Endothelial cell of umbilical vein (primary cell): ENCODE measurements around the gene GPBAR1. TPM values are rescaled to one million over a fixed set of nuclear protein-coding genes. Genes with fewer than 3 reads are reported as not detected.

Experiments used
- BruUV-seq: library from RNA; stranded (reverse); fragments of 400-500 nt; replicated peaks from 2 replicates; lab custom pipeline; 2021; lab: Mats Ljungman, UMichigan
- CTCF ChIA-PET: fragments of 300-600, 350-600 bp; sonication (Branson Sonifier 250); formaldehyde crosslinking; loops from one replicate; lab custom pipeline; 2021; ENCODE audit warnings: antibody characterized with exemption, inconsistent platforms; lab: Charles Lee
- POLR2A ChIA-PET: fragments of 300-600, 350-600 bp; sonication (Branson Sonifier 250); formaldehyde crosslinking; loops from one replicate; lab custom pipeline; 2021; ENCODE audit warnings: antibody characterized with exemption, inconsistent platforms; lab: Charles Lee
- DNase-seq: peaks from one replicate; pipeline ENCODE4 v3.0.0-alpha.2; 2011; ENCODE audit warnings: low read depth, low spot score
- FAIRE-seq: peaks from 2 replicates; lab custom pipeline; 2011; peaks lifted over from hg19 to GRCh38; lab: Jason Lieb, UNC
- H2AFZ ChIP-seq: 2 replicates; pipeline ENCODE4 v1.6.0; 2012; ENCODE audit warnings: low read depth, low read length, control low read depth, inconsistent platforms
- H3K27ac ChIP-seq: 2 replicates; pipeline ENCODE4 v1.5.1; 2011; ENCODE audit warnings: low read depth, mild to moderate bottlenecking, control low read depth, low read length, moderate library complexity; ENCODE audit not compliant: insufficient read depth
- H3K27me3 ChIP-seq, 2 experiments: 2 replicates each; pipeline versions ENCODE4 v1.6.0 to v1.6.1; 2011; ENCODE audit warnings: low read length in 2 of 2, mixed read lengths in 1 of 2; ENCODE audit not compliant: control insufficient read depth in 2 of 2, insufficient read depth in 2 of 2
- H3K36me3 ChIP-seq, 2 experiments: 2 replicates in 1 of 2; 3 replicates in 1 of 2; pipeline ENCODE4 v1.5.1; 2011; ENCODE audit warnings: low read length in 2 of 2, mild to moderate bottlenecking in 1 of 2, moderate library complexity in 1 of 2; ENCODE audit not compliant: control insufficient read depth in 2 of 2, insufficient read depth in 2 of 2; ENCODE audit errors: extremely low read depth in 1 of 2
- H3K4me1 ChIP-seq: 3 replicates; pipeline ENCODE4 v1.5.1; 2011; ENCODE audit warnings: mild to moderate bottlenecking, low read length; ENCODE audit not compliant: control insufficient read depth, insufficient read depth; ENCODE audit errors: extremely low read depth
- H3K4me2 ChIP-seq: 2 replicates; pipeline ENCODE4 v1.6.1; 2011; ENCODE audit warnings: low read length, control low read depth, mixed read lengths; ENCODE audit not compliant: insufficient read depth
- H3K4me3 ChIP-seq, 3 experiments: fragments of 200-600 bp in 1 of 3; sonication (generic), shearing (Covaris generic) in 1 of 3; replicated peaks in 1 of 3; 2 replicates each; pipeline ENCODE4 v1.5.1; 2011 to 2016; ENCODE audit warnings: control low read depth in 3 of 3, low read length in 3 of 3, mild to moderate bottlenecking in 2 of 3, inconsistent platforms in 1 of 3, low read depth in 1 of 3, moderate library complexity in 1 of 3; ENCODE audit not compliant: insufficient read depth in 1 of 3
- H3K79me2 ChIP-seq: 2 replicates; pipeline ENCODE4 v1.6.0; 2012; ENCODE audit warnings: low read length, inconsistent platforms; ENCODE audit not compliant: control insufficient read depth, insufficient read depth
- H3K9ac ChIP-seq: replicated peaks from 2 replicates; pipeline ENCODE3; 2011; ENCODE audit warnings: low read length, control low read depth; ENCODE audit not compliant: insufficient read depth; ENCODE audit errors: extremely low read depth
- H3K9me1 ChIP-seq: replicated peaks from 3 replicates; pipeline ENCODE4 v1.6.0; 2011; ENCODE audit warnings: mild to moderate bottlenecking, low read length; ENCODE audit not compliant: control insufficient read depth, insufficient read depth; ENCODE audit errors: extremely low read depth
- H3K9me3 ChIP-seq: replicated peaks from 2 replicates; pipeline ENCODE4 v1.5.1; 2012; ENCODE audit warnings: low read length, inconsistent platforms; ENCODE audit not compliant: control insufficient read depth, insufficient read depth
- H4K20me1 ChIP-seq: replicated peaks from 2 replicates; pipeline ENCODE3; 2011; ENCODE audit warnings: mild to moderate bottlenecking, low read length; ENCODE audit not compliant: control insufficient read depth, insufficient read depth; ENCODE audit errors: extremely low read depth
- CTCF ChIP-seq, 2 donors: IDR thresholded peaks; 1 replicate in 1 of 2; 2 replicates in 1 of 2; pipeline ENCODE4 v1.5.1; 2011; ENCODE audit warnings: low read length in 2 of 2, mild to moderate bottlenecking in 2 of 2, moderate library complexity in 2 of 2, control low read depth in 1 of 2, inconsistent platforms in 1 of 2, low read depth in 1 of 2; ENCODE audit not compliant: insufficient read depth in 1 of 2; ENCODE audit errors: extremely low read depth in 1 of 2
- EZH2 ChIP-seq: IDR thresholded peaks from 2 replicates; pipeline ENCODE4 v1.6.1; 2012; ENCODE audit warnings: borderline replicate concordance, low read depth, mild to moderate bottlenecking, moderate library complexity, low read length, inconsistent platforms; ENCODE audit not compliant: severe bottlenecking
- FOS ChIP-seq: IDR thresholded peaks from 2 replicates; pipeline ENCODE4 v1.6.1; 2011; ENCODE audit warnings: mild to moderate bottlenecking, low read length, moderate library complexity, borderline replicate concordance; ENCODE audit not compliant: insufficient read depth
- GATA2 ChIP-seq: IDR thresholded peaks from 2 replicates; pipeline ENCODE4 v1.7.0; 2011; ENCODE audit warnings: low read depth, mild to moderate bottlenecking, moderate library complexity, mixed read lengths, low read length; ENCODE audit not compliant: insufficient read length, insufficient read depth
- JUN ChIP-seq: IDR thresholded peaks from 2 replicates; pipeline ENCODE4 v1.6.1; 2011; ENCODE audit warnings: borderline replicate concordance, low read depth; ENCODE audit not compliant: insufficient read length, insufficient read depth
- MAX ChIP-seq: IDR thresholded peaks from 2 replicates; pipeline ENCODE4 v1.6.1; 2011; ENCODE audit not compliant: insufficient read depth, insufficient read length
- MYC ChIP-seq: IDR thresholded peaks from one replicate; pipeline ENCODE4 v1.6.1; 2011; ENCODE audit warnings: mild to moderate bottlenecking, low read depth, low read length
- POLR2A ChIP-seq: IDR thresholded peaks from 2 replicates; pipeline ENCODE4 v1.6.1; 2012; ENCODE audit warnings: low read depth, mild to moderate bottlenecking, control low read depth, low read length
- POLR2AphosphoS5 ChIP-seq: IDR thresholded peaks from 2 replicates; pipeline ENCODE4 v1.6.1; 2012; ENCODE audit warnings: low read depth, mild to moderate bottlenecking, control low read depth, low read length, moderate library complexity; ENCODE audit not compliant: insufficient read depth
- dilution Hi-C: fragments of 300-500 bp; cut with MboI; formaldehyde crosslinking; loops from one replicate; pipeline ENCODE4 v1.15.0; 2019; ENCODE audit warnings: low sequenced_read_pairs; ENCODE audit not compliant: extremely low pct_ligation_motif_present
- intact Hi-C: fragments of 100-400 bp; cut with micrococcal nuclease; formaldehyde crosslinking; loops from one replicate; pipeline ENCODE4 v1.10.0; 2022
- polyA plus RNA-seq, 4 experiments: library from polyadenylated mRNA; depleted of rRNA in 3 of 4; stranded (reverse) in 3 of 4; unstranded in 1 of 4; fragments of >200 nt; gene quantifications; 2 replicates each; pipeline versions ENCODE4 v1.2.1 to v1.2.3, GENCODE V29; 2011 to 2012; ENCODE audit warnings: missing spikeins in 1 of 4
- total RNA-seq: library from RNA; stranded (reverse); gene quantifications from 2 replicates; pipeline ENCODE4 v1.2.3, GENCODE V29; 2021

GPBAR1 gene
- total and polyA plus RNA-seq, 2 donors (not counting 3 experiments of a cell fraction or from before 2014, with no cell fraction given), result 0.14 to 0.75 TPM

- intact Hi-C loops, result no loop called here
- Histone ChIP-seq H3K9me3 (no peaks in the 10 kb centered on the region), H3K9me1 (no peaks in the 10 kb centered on the region), H3K4me1 (no peaks in the 10 kb centered on the region), H3K36me3 (no peaks in the 10 kb centered on the region), H2AFZ (no peak overlapping the region), H3K27ac (no peak overlapping the region), H3K27me3 (no peaks in the 10 kb centered on the region), H4K20me1 (no peaks in the 10 kb centered on the region), H3K4me2 (no peak overlapping the region), H3K9ac (no peak overlapping the region), H3K4me3 (no peak overlapping the region), H3K79me2 (no peaks in the 10 kb centered on the region)
- dilution Hi-C loops, result no loop called here
- TF ChIP-seq FOS (no peak), JUN (no peak), GATA2 (no peak), MYC (no peak), EZH2 (no peak)
- BruUV-seq, result no TSS peak
- CTCF ChIA-PET, result interaction anchor here (1.2 to 3.8 kb wide), 3 partner anchors 15 to 49 kb away, joined by 3 to 15 read pairs (median 13); partner anchors contain the start of gene CATIP
- no peak for DNase-seq
- POLR2A ChIA-PET, result interaction anchor here (1.6 kb wide), 1 partner anchor 15 kb away, joined by 4 read pairs; no protein-coding TSS in a partner anchor
- no peak for FAIRE-seq
Observed at GRCh38 chr2:218307415-218308090, 46.7 kb downstream of the GPBAR1 start.

- Histone ChIP-seq H3K4me3 (no peak overlapping the region), H3K27ac (no peak overlapping the region), H4K20me1 (no peaks in the 10 kb centered on the region), H3K27me3 (no peaks in the 10 kb centered on the region), H2AFZ (no peak overlapping the region), H3K79me2 (no peaks in the 10 kb centered on the region), H3K36me3 (no peaks in the 10 kb centered on the region), H3K4me1 (peaks cover 5% of the 10 kb centered on the region), H3K9me3 (no peaks in the 10 kb centered on the region), H3K9me1 (no peaks in the 10 kb centered on the region), H3K9ac (no peak overlapping the region), H3K4me2 (no peak overlapping the region)
- no TSS peak for BruUV-seq
- FAIRE-seq (no peak), DNase-seq (no peak)
- CTCF ChIA-PET, result no interaction called here
- dilution Hi-C loops, result no loop called here
- intact Hi-C loops, result no loop called here
- TF ChIP-seq POLR2AphosphoS5 (no peak), JUN (no peak), CTCF (IDR thresholded peaks at IDR 0.05; ENCODE audit: extremely low read depth in 1 of 2, insufficient read depth in 1 of 2, low read depth in 1 of 2, low read length in 2 of 2) (no peak), MYC (no peak), GATA2 (no peak), FOS (no peak), MAX (no peak), EZH2 (no peak), POLR2A (no peak)
- POLR2A ChIA-PET, result no interaction called here
Observed at GRCh38 chr2:218310853-218311540, 50.2 kb downstream of the GPBAR1 start.
